Umbilical cord (tissue), 2 donors: Measurements from ENCODE around the gene MKNK2. TPM values are rescaled to one million over a fixed set of nuclear protein-coding genes. Genes with fewer than 3 reads are reported as not detected.

ENCODE experiments used
- DNase-seq: peaks from one replicate; pipeline ENCODE4 v3.0.0-alpha.2; 2015; ENCODE audit warnings: low spot score
- total RNA-seq: library from RNA; depleted of rRNA; stranded (reverse); fragments of >200 nt; gene quantifications from one replicate; pipeline ENCODE4 v1.2.3, GENCODE V29; 2014; ENCODE audit warnings: low replicate concordance; ENCODE audit not compliant: insufficient read depth

Gene MKNK2
- total RNA-seq, 1 donor from 2014 or later, result 17.8 TPM

DNA sequence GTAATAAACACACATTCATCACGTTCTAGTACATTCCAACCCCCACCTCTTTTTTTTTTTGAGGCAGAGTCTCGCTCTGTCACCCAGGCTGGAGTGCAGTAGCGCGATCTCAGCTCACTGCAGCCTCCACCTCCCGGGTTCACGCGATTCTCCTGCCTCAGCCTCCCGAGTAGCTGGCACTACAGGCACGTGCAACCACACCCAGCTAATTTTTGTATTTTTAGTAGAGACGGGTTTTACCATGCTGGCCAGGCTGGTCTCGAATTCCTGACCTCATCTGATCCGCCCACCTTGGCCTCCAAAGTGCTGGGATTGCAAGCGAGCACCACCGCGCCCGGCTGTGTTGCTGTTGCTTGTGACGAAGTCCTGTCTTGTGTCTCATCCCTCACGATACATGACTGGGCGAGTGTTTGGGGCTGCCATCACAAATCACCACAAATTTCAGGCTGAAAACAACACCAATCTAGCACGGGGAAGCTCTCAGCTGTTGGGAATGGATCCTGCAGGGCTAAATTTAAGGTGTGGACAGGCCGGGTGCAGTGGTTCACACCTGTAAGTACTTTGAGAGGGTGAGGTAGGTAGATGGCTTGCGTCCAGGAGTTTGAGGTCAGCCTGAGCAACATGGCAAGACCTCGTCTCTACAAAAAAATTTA is 29.4 kb upstream of the MKNK2 start:
- no peak for DNase-seq

DNA sequence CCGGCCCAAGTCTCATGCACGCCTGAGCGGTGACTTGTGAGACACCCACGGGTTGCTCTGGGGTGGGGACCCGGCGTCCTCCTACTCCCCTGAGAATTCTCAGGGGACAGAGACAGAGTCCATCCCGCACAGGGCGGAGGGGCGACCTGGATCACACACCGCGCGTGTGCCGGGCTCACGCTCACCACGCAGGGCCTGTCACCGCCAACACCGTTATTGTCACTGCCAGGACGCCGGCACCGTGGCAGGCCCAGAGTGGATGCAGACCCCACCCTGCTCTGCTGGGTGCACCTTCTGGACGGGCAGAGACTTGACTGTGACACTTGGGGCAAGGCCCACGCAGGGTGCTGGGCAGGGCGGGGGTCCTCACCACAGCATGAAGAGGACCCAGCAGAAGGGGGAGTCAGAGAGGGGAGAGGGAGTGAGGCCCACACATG is 28.8 kb upstream of the MKNK2 start:
- no peak for DNase-seq

DNA sequence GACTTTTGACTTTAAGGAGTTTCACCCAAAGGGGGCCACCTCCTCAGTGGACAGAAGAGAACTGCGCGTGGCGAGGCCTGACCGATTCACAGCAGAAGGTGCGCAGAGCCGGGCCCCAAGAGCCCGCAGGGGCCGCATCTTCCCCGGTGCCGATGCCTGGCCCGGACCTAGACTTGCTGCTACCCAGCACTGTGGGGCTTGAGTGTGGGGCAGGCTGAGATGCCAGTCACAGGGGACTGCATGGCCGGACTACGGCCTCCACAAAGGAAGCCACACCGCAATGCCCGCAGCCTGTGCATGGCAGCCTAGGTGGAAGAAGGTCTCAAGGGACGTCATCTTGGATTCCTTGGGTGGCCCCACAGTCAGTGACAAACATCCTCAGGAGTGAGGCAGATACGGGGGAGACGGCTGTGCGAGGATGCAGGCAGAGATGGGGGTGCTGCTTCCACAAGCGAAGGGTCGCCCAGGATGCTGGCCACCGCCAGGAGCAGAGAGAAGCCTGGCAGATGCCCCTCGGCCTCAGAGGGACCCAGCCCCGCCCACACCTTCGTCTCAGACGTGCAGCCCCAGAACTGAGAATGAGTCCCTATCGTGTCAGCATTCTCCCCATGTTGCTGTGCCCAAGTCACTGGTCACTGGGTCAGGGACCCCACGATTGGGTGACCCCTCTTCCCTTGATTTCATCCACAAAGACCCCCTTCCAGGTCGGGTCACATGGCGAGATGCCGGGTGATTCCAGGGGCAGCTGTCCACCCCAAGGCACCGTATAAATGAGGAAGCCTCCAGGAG is 28.2 kb upstream of the MKNK2 start:
- no peak for DNase-seq

DNA sequence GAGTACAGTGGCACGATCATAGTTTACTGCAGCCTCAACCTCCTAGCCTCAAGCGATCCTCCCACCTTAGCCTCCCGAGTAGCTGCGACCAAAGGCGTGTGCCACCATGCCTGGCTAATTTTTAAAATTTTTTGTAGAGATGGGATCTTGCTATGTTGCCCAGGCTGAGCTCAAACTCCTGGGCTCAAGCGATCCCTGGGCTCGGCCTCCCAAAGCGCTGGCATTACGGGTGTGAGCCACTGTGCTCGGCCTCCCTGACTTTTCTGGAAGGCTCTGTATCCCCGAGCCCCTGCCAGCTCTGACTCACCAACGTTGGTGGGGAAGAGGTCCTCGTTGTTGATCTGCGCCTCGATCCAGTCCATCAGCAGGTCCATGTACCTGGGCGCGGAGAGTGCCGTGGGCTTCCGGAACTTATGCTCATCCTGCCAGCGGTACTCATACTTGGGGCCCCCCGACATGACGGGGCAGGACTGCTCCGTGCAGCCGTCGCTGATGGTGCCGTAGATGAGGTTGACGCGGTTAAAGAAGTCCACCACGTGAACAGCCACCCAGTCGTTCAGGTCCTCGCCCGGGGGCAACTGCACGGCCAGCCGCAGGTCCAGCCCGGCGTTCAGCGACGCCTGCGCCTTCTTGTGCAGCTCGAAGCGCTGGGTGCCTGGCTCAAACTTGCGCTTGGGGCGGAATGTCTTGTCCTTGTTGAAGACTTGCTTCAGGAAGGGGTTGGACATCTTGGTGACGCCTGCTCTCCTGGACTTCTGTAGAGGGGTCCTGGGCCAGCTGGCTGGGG is 27.0 kb upstream of the MKNK2 start:
- DNase-seq, result no peak

DNA sequence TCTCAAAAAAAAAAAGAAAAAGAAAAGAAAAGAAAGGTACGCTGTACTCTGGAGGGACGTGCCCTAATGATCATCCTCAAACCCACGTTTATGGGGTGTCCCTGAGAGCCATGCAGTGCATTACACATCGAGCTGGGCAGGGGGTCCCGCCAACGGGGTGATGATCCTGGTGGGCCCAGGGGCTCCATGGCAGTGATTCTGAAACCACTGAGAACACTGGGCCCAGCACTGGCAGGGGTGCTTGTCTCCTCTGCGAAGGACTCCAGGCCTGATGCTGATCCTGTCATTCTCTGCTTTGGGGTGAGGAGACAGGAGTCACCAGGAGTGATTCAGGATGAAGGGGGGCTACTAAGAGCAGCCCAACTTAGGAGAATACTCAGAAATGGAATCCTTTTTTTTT is 26.4 kb upstream of the MKNK2 start:
- no peak for DNase-seq

DNA sequence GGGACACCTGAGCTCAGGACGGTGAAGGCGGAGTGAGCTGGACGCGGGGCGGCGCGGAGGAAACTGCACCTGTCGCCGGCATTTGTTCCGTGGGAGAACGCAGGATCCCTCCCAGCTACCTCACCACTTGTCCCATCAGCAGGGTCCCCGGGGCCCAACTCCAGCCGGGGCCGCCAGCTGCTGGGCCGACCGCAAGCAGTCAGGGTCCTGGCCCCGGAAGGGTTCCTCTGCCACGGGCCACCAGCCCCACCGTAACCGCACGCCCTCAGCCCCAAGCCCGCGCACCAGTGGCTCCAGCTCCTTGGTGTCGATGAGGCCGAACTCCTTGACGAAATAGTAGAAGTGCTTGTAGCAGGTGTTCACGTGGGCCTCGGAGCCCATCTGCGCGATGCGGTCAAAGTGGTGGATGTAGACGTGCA is 25.5 kb upstream of the MKNK2 start:
- DNase-seq, result no peak

DNA sequence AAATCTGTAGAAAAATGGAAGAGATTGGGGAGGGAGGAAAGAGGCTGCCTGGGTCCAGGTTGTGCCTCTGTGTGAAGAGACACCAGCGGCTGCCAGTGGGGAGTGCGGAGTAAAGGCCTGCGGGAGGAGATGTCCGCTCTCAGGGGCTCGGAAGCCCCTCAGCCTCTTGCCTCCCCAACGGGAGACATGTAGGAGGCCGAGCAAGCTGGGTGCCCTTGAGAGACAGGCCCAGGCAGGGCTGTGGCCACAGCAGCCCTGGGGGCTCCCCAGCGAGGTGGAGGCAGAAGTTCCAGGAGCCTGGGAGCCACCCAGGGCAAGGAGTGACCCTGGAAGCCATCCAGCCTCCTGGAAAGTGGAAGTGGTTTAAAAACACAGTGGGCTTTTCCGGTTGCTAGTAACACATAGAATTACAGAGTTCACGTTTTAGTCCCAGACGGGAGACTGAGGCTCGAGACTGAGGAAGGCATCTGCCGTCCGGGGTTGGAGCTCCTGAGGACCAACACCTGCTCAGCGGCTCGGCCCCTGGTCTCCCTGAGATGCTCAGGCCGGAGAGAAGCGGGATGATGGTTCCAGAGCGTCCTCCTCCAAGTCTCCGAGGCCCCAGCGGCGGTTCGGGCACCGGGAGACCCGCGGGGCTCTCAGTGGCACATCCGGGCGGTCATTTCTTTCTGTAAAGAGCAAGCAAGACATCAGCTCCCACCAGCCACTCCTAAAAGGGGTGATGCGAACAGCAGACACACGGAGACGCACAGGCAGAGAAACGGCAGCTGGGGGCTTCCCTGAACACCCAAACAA is 21.9 kb upstream of the MKNK2 start:
- no peak for DNase-seq

DNA sequence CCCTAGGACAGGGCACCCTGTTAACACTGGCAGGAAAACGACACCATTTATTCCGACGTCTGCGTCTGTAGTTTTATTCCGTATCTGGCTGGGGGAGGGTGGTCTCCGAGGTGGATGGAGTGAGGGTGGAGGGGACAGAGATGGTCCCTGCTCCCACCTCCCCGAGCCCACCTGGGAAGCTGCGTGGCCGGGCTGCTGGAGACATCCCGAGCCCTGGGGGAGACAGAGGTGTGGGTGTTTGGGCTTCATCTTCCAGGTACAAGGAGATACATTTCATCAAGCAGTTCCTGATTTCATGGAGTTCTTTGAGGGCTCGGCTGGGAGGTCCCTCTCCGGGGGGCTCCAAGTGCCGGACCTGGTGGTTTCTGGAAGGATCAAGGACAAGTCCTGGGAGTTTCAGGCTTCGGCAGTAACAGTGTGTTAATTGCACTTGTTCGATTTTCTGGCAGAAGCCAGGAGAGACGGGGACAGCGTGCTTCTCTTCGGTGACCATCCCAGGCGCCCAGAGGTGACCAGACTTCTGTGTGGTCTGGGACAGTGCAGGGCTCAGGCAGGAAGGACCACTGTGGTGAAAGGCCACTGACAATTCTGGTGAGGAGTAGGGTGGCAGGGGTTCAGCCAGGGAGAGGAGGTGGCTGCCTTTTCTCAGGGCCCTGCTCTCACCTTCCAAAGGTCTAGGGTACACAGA is 20.1 kb upstream of the MKNK2 start:
- no peak for DNase-seq

DNA sequence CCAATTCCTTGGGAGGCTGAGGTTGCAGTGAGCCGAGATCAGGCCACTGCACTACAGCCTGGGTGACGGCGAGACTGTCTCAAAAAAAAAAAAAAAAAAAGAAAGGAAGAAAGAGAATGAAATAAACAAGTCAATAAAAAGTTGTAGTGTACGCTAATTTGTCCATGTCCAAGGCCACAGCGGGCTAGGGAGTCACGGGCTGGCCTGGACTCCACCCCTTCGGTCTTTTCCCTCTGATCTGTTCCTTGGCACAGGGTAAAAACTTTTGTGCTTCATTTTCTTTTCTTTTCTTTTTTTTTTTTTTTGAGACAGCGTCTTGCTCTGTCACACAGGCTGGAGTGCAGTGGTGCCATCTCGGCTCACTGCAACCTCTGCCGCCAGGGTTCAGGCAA is 19.4 kb upstream of the MKNK2 start:
- no peak for DNase-seq

DNA sequence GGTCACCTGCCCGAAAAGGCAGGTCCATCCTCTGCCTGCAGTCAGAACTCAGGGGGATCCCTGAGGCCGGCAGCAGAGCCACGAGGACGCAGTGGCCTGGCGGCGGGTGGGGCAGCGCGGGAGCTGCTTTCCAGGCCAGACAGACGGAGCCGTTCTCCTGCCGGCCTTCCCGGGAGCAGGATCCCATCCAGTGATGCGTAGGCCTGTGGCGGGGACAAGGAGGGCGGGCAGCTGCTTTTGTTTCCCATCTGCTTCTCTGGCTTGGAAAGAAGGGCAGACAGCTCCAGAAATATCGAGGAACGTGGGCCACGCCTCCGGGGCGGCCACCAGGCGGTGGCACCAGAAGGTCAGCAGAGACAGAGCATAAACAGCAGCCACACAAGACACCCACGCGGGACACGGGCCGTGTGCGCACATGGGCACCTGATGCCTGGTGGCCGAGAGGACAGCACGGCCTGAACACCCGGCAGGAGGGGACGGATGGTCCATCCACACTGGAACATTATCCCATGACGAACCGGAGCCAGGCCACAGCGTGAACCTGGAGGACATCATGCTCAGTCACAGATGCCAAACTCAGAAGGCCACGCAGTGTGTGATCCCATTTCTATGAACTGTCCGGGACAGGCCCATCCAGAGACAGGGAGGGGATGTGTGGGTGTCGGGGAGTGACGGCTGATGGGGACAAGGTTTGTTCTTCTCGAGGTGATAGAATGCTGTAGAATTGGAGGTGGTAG is 13.9 kb upstream of the MKNK2 start:
- DNase-seq, result no peak

DNA sequence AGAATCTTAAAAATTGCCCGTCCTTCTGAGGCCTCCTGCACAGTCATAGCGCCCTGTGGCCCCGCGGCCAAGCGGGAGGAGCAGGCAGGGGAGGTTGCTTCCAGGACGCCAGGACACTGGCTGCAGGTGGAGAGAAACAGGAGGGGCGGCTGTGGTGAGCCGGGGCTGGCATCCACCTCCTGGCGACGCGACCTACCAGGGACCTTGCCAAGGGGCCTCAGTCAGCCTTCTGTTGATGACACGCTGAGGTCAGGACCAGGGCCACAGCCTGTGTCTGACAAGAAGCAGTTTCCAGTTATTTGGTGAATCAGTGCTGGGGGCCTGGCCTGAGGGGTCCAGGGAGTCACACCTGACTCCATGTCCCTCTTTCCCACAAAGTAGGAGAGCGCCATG is 13.3 kb upstream of the MKNK2 start:
- DNase-seq, result no peak

DNA sequence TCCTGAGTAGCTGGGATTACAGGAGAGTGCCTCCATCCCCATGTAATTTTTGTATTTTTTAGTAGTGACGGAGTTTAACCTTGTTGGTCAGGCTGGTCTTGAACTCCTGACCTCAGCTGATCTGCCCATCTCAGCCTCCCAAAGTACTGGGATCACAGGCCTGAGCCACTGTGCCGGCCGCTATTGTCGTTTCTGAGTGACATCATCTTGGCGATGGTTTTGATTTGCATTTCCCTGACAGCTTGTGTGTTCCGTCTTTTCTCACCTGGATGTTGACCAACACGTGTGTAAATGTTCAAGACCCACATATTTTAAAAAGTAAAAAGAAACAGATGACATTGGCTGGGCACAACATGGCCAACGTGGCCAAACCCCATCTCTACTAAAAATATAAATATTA is 12.8 kb upstream of the MKNK2 start:
- no peak for DNase-seq

DNA sequence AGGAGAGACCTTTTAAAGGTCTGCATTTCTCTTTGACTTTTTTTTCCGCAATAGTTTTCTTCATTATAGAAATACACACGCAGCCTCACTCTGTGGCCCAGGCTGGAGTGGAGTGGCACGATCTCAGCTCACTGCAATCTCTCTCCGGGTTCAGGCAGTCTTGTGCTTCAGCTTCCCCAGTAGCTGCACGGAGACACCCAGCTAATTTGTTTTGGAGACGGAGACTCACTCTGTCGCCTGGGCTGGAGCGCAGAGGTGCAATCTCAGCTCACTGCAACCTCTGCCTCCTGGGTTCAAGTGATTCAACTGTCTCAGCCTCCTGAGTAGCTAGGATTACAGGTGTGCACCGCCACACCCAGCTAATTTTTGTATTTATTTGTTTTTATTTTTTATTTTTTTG is 11.7 kb upstream of the MKNK2 start:
- no peak for DNase-seq

DNA sequence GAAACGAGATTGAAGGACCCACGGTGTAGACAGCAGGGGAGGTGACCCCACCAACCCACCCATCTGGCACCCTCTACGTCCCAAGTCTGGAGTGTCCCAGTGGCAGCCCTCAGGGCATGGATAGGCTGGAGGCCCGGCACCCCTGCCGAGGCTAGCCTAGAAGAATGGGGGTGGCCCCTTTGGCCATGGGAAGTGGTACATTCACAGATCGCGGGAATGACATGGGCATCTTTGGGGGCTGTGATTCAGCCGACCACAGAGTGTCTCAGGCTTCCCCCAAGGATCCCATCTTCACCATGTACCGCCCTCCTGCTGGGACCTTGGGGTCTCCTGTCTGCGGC is 11.3 kb upstream of the MKNK2 start:
- no peak for DNase-seq

DNA sequence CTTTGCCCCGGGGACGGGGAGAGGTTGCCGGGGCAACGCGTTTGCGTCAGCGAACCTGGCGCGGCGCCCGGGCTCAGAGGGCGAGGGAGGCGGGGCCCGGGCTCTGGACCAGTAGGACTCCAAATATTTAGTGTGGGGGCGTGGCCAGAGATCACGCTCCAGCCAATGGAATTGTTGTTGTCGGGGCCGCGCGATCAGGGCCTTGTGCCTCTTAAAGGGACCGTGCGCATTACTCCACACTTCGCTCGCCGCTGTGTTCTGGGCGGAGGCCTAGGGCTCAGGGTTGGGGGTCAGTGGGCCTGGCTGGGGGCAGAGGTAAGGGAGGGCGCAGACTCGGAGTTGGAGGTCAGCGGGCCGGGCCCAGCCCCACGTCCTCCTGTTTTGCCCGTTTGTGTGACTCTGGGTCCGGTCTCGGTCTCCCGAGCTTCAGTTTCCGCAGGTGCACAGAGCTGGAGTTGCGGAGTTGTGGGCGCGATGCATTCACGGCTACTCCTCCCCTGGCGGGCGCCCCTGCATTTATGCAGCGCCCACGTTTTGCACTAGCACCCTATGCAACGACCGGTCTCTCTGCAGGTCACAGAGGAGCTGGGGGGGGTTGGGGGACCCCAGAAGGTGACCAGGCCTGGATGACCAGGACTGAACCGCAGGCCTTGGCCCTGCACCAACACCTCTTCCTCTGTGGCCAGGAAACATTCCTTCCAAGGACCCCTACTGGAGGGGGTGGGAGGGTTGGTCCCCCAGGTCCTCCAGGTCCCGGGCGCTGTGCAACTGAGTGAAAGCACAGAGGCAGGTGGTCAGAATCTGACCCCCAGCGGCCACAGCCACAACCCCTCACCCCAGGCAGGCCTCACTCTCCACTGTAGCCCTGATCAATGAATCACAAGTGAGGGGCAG is 10.7 kb upstream of the MKNK2 start:
- DNase-seq, result peak; percentile 99

DNA sequence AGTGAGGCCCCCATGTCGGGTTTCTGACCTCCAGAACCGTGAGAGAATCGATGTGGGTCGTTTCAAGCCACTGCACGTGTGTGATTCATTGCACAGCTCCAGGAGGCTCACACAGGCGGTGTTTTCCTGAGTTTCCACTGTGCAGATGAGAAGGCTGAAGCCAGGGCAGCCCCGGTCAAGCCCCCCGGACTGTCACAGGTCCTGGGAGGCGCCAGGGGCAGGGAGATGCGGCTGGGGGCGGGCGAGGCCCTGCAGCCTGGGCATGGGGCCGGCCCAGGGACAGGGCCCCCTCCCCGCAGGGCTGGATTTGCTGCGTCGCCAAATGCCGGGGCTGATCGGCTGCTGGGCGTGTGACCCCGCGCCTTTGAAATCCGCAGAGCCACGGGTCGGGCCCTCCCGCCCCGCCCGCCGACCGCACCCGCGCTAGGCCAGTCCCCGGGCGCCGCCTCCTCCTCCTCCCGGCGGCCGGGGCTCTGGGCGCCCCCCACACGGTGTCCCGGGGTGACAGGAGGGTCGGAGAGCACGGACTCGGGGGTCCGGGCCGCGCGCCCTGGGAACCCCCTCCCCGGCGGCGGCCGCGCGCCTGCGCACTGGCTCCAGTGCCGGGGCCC is 9.9 kb upstream of the MKNK2 start:
- DNase-seq, result peak; percentile 88

DNA sequence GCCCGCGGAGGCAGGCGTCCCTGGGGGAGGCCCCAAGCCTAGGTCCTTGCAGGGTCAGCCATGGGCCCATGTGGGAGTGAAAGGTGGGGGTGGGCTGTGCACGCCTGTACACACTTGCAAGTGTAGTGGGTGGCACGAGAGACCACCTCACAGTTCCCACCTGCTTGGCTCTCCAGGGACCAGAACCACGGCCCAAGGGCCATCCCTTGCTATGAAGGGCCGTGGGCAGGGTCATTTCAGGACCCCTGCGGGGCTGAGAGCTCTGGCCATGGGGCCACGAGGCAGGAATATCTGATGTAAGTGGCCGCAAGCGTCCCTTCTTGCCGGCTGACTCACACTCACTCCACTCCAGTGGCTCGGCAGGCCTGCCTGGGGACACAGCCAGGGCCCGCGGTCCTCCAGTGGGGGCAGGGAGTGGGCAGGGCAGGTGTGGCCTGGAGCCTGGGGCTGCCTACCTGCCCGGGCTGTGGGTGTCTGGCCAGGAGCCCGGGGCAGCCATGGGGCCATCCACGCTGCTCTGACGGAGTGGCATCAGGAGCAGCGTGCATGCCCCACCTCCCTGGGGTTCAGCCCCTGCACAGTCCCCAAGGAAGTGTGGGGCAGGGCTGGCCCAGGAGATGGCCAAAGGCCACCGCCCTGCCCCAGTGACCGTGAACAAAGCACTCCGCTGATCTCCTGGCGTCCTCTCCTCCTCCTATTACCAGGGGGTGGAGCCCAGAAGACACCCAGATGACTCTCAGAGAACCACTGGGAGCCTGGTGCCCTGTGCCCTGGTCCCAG is 8.6 kb upstream of the MKNK2 start:
- no peak for DNase-seq
